Hematopoietic multipotent progenitor cell treated with erythropoietin and hydrocortisone succinate and interleukin-3 and kit ligand, for 4 days (in vitro differentiated cells): Measurements from ENCODE around the gene METRNL.

ENCODE experiments used
- DNase-seq: peaks from one replicate; pipeline ENCODE4 v3.0.0-alpha.2; 2015

The METRNL gene

DNA sequence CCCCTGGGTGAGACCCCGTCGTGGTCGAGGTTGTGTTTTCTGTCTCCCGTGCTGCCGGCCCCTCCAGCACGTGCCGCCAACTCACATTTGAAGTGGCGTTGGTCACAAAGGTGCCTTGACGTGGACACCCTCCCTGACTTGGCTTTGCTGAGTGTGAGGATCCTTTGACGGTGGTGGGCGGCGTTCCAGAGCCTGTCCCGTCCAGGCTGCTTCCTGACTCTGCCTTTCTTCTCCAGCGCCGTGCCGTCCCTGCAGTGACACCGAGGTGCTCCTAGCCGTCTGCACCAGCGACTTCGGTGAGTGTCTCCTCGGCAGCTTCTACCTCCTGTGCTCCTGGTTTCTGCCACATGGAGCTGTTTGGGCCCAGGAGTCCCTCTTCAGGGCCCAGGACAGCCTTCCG is 13.5 kb downstream of the METRNL start:
- DNase-seq = no peak

DNA sequence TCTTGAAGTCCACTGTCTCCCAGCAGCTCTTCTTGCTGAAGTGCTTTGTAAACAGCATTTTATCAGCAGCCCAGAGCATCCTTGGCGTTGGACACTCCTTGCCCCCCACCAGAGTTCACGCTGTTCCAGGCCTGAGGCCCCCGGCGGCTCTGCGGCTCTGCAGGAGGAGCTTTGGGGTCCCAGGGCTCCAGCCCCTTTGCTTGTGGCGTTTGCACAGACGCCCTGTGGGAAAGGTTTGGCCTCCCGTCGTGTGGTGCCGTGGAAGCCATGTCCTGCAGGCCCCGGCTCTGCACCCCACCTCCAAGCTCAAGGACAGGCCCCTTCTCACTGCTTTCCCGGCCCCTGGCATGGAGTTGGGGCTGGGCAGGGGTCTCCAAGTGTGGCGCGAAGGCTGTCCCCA is 14.1 kb downstream of the METRNL start:
- DNase-seq = no peak

DNA sequence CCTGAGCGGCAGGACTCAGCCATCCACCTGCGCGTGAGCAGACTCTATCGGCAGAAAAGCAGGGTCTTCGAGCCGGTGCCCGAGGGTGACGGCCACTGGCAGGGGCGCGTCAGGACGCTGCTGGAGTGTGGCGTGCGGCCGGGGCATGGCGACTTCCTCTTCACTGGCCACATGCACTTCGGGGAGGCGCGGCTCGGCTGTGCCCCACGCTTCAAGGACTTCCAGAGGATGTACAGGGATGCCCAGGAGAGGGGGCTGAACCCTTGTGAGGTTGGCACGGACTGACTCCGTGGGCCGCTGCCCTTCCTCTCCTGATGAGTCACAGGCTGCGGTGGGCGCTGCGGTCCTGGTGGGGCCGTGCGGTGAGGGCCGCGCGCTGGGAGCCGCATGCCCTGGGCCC is 14.9 kb downstream of the METRNL start:
- DNase-seq = no peak

DNA sequence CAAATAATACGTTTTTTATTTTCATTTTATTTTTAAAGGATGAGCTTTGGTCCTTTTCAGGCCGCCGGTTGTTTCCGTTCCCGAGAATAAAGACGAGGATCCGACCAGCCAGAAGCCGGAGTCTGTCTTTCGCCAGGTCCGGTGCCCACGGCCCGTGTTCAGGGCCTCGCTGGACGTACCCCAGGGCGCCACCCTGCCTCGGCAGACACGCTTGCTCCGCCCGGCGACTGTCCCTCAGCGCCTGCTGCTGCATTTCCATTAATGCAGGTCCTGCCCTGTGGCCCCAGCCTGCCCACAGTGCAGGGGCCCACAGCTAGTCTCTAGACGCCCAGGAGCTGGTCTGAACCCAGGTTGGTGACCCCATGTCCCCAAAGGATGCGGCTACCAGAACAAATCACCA is 15.6 kb downstream of the METRNL start:
- DNase-seq = no peak

DNA sequence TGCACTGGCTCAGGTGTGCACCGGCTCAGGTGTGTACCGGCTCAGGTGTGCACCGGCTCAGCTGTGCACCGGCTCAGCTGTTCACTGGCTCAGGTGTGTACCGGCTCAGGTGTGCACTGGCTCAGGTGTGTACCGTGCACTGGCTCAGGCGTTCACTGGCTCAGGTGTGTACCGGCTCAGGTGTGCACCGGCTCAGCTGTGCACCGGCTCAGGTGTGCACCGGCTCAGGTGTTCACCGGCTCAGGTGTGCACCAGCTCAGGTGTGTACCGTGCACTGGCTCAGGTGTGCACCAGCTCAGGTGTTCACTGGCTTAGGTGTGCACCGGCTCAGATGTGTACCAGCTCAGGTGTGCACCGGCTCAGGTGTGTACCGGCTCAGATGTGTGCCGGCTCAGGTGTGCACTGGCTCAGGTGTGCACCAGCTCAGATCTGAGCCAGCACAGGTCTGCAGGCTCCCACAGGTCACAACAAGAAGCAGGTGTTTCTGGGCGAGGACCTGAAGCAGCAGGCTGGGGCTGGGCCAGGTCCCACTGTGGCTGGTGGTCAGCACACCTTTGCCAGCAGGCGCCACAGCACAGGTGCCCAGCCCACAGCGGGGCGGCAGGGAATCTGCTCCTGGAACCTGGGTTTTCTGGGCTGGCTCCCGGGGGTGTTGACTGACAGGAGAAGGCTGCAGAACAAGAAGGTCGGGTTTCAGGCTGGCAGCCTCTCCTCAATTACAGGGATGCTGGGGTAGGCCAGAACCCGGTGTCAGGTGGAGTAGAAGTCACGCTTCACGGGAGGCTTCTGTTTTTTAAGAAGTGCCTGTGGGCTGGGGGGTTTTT is 17.2 kb downstream of the METRNL start:
- DNase-seq = no peak

DNA sequence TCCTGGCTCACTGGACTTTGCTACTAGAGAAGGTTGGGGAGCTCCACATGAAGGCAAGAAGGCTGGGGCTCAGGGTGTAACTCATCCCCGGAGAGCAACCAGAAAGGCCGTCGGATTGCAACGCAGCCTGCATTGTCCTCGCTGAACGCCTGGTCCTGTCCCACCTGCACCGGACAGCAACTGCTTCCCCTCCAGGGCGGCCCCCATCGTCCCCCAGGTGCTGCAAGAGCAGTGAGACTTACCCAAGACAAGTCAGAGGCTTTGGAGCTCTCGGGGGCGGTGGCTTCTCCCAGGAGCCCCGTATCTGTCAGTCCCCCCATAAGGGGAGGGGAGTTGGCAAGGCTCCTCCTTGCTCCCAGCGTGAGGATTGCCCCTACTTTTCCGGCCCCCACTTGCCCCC is 18.4 kb downstream of the METRNL start:
- DNase-seq = no peak

DNA sequence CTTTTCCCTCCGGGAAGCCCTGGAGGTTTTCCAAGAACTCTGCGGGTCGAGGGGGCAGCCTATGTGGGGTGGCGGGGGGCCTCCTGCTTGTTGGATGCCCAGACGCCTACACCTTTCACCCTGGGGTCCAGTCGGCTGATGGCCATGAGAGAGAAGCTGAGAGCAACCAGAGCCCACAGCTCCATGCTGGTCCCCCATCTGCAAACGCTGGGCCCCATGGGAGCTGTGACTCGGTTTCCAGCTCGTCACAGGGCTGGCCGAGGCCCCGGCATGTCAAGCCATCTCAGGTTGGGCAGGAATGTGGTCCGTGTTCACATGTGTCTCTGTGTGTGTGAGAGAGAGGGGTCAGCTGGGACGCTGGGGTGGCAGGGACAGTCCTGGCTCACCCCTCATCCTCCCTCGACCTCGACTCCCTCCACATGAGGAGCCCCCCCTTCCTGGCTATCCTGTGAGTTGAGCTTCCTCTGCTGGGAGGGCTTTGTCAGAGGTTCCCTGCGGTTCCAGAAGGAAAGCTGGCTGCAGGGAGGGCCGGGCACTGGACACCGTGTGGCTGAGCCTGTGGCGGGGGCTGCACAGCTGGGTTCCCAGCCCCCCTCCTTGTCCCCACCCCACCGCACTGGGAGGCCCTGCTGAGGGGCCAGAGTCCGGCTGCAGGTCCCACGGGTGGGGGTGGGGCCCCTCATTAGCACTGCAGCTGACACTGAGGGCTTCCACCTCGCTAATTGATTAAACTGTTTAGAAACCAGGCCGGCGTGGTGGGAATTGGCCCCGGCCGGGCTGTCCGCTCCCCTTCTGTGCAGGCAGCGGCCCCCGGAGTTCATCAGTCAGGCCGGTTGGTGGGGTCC is 19.1 kb downstream of the METRNL start:
- DNase-seq = no peak

DNA sequence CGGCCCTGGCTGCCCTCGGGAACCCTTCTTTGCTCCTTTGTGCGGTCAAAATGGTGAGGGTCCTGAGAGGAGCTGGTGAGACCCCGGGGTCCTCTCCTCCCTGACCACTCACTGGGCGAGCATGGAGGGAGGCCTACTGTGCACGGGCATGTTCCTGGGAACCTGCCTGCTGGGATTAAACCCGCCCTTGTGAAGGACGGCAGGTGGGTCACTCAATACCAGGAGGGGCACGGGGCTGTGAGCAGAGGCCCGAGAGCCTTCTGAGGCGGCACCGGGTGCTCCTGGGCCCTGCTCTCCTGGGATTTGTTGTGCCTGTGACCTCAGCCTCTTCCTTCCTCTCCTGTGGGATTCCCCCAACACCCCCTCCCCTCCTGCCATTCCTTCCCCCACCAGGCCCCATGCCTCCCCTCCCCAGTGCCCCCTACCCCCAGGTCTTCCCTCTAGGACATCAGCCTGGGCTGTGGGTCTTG is 19.7 kb downstream of the METRNL start:
- no peak for DNase-seq

DNA sequence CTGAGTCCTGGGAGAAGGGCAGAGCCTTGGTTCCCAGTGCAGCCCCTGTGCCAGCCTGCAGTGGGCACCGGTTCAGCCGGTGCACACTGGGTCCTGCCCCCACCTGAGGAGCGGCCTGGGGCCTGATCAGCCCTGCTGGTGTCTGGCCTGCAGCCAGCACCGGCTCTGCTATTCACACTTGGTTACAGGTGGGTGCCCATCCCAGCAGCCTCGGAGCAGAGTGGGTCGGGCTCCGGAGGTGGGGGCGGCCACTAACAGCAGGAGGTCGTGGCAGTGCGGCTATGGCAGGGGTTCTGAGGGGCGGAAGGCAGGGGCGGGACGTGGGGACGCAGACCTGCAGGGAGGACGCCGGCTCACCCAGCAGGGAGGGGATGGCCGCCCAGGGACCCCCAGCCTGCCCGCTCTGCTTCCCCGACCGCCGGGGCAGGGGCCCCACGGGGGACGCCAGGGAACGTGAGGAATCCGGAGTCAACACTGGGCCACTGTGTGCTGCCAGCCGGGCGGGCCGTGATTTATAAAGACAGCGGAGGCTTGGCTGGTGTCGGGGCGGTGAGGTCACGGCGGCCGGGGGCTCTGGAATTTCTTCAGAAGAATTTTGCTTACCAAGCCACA is 20.3 kb downstream of the METRNL start:
- no peak for DNase-seq

DNA sequence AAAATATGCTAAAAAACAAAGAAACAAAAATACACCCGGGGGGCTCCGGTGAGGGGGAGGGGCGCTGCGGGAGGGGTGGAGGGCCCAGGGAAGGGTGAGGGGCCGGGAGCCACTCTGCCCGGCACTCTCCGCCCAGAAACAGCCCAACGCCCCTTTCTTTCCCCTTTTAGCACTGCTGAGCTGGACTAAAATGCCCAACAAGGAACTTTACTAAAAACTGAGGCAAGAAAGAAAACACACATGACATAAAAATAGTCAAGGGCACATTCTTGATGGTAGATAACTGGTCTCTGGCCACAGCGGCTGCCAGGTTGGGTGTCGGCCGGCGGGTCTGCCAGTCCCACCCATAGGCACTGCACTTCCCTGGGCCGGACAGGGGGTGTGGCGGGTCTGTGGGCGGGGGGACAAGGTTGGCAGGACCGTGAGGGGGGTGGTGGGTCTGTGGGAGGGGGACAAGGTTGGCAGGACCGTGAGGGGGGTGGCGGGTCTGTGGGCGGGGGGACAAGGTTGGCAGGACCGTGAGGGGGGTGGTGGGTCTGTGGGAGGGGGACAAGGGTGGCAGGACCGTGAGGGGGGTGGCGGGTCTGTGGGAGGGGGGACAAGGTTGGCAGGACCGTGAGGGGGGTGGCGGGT is 20.9 kb downstream of the METRNL start:
- DNase-seq = peak; percentile 43

DNA sequence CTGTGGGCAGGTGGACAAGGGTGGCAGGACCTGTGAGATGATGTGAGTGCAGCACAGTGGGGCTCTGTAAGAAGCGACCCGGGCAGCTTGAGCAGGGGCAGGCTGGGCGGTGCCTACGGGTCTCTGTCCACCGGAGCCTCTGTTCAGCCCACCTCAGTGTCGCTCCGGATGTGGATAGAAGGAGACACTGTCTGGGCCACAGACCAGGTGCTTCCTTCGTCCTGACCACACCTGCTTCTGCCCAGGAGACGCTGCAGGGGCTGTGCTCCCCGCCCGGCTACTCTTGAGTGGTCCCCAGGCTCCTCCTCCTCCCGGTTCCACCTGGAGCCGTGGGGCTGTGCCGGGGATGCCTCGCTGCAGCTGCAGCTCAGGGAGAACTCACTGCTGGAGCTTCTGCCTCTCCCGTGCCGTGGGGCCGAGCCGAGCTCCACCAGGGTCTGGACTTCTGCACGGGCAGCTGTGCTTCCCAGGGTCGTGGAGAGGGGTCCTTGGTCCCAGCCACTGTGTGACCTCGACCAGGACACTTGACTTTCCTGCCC is 21.5 kb downstream of the METRNL start:
- no peak for DNase-seq

DNA sequence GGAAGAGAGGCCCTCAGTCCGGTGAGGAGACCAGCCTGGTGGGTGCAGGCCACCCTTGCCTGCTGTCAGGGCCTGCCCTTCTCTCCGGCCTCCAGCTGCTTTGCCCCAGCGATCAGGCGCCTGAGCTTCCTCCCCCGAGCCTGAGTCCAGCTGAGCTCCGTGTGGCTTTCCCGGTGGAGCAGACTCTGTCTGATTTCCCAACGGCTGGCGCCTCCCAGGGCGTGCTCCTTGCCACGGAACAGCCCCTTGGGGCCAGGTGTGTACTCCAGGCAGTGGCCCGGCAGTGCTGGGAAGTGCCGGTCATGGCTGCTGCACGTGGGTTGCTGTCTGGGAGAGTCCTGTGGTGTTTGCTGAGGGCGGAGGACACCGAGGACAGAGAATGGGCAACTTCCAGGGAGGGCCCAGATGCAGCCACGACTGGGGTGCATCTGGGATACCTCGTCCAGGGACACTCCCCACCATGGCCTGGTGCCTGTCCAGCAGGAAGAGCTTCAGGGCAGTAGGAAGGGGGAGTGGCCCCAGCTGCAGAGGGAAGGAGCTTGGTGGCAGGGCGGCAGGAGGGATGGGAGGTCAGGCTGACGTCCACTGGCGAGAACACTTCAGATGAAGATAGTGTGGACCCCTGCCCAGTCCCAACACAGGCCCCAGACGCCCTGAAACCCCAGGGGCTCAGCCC is 22.5 kb downstream of the METRNL start:
- no peak for DNase-seq

DNA sequence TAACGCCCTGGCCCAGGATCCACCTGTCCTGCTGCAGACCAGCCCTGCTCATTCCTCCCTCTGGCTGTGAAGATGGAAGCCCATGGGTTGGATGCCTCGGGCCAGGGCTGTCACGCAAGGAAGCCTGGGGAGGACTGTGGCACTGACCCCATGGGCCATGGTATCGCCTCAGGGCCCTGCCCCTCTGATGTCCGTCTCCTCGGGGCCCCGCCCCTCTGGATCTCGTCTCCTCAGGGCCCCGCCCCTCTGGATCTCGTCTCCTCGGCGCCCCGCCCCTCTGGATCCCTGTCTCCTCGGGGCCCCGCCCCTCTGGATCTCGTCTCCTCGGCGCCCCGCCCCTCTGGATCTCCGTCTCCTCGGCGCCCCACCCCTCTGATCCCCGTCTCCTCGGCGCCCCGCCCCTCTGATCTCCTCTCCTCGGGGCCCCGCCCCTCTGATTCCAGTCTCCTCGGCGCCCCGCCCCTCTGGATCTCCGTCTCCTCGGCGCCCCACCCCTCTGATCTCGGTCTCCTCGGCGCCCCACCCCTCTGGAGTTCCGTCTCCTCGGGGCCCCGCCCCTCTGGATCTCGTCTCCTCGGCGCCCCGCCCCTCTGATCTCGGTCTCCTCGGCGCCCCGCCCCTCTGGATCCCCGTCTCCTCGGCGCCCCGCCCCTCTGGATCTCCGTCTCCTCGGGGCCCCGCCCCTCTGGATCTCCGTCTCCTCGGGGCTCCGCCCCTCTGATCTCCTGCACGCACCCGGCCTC is 24.0 kb downstream of the METRNL start:
- no peak for DNase-seq

DNA sequence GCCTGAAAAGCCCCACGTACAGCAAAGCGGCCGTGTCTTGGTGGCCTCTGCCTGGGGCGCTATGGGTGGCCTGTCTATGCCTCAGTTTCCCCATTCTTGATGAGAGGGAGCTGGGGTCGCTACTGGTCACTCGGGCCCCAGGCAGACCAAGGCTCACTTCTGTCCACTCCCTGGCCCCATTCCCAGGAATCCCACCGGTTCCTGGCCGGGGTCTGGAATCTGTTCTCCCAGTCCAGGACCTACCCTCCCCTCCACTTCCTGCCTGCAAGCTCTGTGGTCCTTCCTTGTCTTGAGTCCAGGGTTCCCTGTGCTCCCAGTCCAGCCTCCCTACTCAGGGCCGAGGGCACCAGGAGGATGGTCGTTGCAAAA is 24.5 kb downstream of the METRNL start:
- no peak for DNase-seq

DNA sequence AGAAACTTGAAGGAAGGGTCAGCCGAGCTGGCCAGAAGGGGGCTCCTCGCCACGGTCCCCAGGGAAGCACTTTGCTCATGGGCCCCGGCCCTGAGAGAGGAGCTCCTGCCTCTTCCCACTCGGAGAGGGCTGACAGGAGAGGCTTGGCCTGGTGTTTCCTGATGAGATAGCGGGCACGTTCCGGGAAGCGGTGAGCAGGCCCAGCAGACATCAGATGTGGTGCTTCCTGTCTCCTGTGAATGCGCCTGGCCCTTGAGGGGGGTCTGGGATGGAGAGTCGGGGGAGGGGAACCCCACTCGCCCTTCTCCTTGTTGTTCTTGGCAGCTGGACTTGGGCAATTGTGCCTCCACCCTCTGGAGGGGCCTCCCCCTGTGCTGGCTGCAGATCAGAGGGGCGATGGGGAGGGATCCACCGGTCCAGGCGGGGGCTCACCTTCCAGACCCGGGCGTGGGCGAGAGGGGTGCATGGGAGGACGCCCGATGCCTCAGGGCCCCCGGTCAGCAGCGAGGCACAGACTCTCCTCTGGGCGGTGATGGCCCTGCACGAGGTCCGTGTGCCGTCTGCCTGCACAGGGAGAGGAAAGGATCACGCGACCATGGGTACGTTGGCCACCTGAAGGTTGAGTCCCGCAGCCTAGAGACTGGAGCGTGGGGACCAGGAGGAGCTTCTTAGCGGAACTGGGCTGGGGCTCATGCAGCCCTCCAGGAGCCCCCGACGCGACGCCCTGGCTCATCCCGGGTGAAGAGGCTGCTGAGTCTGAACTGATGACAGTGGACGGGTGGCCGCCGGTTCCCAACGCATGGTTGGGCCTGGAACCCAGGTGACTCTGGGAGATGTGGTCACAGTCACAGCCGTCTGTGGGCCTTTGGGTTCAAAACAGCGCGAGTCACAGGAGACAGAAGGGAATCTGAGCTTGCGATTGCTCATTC is 25.4 kb downstream of the METRNL start:
- no peak for DNase-seq

DNA sequence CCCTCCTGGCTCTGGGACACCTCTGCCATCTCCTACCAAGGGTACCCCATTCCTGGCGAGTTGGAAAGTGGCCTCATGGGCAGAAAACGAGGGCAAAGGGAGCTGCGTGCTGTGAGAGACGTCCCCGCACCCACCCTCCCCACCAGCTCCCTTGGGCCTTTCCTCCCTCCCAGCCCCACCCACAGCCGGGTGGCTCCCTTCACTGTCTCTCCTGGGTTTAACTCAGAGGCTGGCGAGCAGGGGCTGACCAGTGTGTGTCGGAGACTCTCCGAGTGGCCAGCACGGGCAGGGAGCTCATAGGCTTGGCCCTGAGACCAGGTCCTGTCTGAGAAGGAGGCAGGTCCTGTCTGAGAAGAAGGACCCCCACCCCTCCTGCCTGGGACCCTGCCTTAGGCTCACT is 26.1 kb downstream of the METRNL start:
- no peak for DNase-seq

DNA sequence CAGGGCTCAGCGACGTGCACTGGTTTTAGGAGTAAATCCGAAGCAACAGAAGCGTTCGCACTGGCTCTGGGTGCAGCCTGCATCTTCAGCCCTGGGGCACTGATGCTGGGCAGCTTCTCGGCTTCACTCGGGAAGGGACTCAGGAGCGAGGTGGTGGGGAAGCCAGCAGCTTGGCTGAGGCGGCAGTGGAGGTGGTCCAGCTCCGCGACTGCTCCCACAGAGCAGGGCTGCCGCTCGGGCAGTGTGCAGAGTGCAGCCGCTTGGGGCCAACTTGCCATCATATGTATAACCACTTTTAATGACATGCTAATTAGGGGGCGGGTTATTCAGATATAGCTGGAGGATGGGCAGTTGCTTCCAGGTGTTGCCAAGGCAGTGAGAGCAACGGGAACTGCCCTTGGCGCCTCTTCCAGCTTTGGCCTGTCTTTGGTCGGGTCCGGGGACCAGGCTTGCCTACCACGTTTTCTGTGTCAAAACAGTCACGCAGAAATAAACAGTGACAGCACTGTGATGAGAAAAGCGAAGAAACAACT is 26.7 kb downstream of the METRNL start:
- DNase-seq = no peak

DNA sequence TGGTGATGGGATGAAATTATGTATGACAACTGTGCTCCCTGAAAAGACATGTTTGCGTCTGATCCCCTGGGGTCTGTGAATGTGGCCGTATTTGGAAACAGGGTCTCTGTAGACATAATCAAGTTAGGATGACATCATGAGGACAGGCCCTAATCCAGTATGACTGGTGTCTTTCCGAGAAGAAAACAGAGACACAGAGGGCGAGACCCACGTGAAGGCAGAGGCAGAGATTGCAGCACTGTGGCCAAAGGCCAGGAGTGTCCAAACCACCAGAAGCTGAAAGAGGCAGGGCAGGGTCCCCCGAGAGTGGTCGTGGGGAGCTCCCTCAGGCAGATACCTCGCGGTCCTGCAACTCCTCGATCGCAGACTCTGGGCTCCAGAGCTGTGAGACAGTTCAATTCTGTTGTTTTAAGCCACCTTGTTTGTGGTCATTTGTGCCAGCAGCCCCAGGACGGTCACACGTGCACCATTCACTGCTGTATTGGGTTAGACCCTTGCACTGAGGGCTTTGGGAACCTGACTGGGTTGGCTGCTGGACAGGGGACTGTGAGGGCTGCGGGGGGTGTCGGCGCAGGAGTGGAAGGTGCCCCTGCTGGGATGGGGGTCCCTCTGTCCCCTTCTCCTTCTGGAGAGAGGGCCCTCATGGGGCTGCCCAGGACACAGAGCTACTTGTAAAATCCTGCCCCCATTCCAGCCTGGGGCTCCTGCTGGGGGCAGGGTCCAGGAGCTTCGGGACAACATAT is 27.7 kb downstream of the METRNL start:
- DNase-seq = no peak

DNA sequence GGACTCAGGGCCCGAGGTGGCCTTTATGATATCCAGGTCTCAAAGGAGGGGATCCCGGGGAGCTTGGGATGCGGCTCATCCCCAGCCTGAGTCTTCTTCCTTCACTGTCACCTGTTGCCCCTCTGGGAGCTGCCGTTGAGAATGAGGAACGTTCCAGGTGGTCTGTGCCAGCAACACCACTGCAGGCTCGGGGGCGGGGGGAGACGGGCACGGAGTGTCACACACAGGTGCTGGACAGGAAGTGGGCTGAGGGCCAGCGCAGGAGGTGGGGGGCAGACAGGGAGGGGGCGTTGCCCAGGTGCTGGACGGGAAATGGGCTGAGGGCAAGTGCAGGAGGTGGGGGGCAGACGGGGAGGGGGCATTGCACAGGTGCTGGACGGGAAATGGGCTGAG is 28.2 kb downstream of the METRNL start:
- DNase-seq = no peak

DNA sequence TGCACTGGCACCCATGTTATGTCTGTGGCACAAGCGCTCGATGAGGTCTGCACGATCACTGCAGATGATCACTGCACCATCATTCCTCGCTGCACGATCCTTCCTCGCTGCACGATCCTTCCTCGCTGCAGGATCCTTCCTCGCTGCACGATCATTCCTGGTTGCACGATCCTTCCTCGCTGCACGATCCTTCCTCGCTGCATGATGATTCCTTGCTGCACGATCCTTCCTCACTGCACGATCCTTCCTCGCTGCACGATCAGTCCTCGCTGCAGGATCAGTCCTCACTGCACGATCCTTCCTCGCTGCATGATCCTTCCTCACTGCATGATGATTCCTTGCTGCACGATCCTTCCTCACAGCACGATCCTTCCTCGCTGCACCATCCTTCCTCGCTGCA is 29.3 kb downstream of the METRNL start:
- DNase-seq = no peak
